ENCODE data around the gene CFAP58. TPM values are rescaled to one million over a fixed set of nuclear protein-coding genes. Genes with fewer than 3 reads are reported as not detected.
A peak's percentile ranks its signal among the peaks of the same experiment; 100 is the strongest.

Gene CFAP58
- total and polyA plus RNA-seq, 4 donors = 0.01 to 0.09 (median 0.08) TPM; not detected in 1

DNA sequence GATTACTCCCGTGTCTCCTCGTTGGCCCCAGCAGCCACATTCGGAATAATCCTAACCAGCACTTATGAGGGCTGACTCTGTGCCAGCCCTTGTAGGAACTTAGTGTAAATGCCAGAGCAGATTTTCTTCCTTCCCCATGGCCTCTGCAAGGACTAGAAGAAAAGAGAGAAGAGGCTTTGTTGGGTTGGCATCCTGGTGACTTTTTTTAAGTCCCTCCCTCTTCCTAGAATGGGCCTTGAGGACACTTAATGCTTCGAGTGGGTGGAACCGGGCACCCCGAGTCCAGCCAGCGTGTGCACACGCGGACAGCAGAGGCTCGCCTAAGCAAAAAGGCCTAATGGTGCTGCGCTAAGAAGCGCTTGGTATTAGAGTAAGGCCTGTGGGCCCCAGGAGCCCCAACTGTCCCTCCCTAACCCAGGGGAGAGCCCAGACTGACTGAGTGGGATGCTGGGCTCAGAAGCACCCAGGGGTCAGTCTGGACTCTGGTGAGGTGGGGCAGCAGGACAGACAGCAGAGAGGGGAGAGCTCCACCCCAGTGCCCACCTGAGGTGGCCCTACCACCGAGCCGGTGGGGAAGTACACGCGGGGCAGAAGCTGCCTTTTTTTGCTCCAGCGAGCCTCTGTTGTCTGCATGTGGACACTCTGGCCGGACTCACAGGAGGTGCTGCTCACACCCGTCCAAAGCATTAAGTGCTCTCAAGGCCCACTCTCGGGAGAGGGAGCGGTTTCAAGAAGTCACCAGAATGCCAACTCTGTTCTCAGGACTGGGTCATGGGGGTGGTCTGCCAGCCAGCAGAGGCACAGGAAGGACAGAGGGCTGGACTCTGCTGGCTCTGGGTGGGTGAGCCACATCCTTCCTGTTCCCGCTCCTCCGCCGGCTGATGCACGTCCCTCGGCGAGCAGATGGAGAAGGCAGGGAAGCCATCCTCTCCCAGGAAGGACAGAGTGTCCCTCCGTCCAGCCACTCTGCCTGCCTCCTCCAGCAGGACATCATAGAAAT lies 27.9 kb upstream of the CFAP58 start:
- no peaks in the 10 kb centered on the region for H3K27me3 ChIP-seq (ENCODE audit: control insufficient read depth in 4 of 4, insufficient read depth in 4 of 4, low read length in 3 of 4)
- H3K4me3 ChIP-seq (ENCODE audit: low read depth in 1 of 3, low read length in 3 of 3) = no peak overlapping the region
- peak overlapping the region; percentile 21 to 68 for H3K27ac ChIP-seq (ENCODE audit: low read depth in 1 of 2, low read length in 2 of 2)
- TF ChIP-seq NR2F2 (IDR thresholded peaks at IDR 0.05) (peak; percentile 46), HNF4A (conservative IDR thresholded peaks at IDR 0.05) (no peak)
- H3K9ac ChIP-seq (ENCODE audit: low read depth in 1 of 2, low read length in 2 of 2) = no peak overlapping the region
- peaks cover 2 to 32% (median 13%) of the 10 kb centered on the region in 4 donors for H3K4me1 ChIP-seq (ENCODE audit: control insufficient read depth in 4 of 4, insufficient read depth in 4 of 4, low read length in 3 of 4)
- 77% methylated on average over 28 of the region's 28 CpGs for WGBS
- no peak for DNase-seq (ENCODE audit: low spot score)
- no peaks in the 10 kb centered on the region for H3K36me3 ChIP-seq (ENCODE audit: control insufficient read depth in 4 of 4, insufficient read depth in 3 of 4, low read depth in 1 of 4, low read length in 3 of 4)
- H3K9me3 ChIP-seq (ENCODE audit: control insufficient read depth in 4 of 4, low read length in 3 of 4) = no peaks in the 10 kb centered on the region

DNA sequence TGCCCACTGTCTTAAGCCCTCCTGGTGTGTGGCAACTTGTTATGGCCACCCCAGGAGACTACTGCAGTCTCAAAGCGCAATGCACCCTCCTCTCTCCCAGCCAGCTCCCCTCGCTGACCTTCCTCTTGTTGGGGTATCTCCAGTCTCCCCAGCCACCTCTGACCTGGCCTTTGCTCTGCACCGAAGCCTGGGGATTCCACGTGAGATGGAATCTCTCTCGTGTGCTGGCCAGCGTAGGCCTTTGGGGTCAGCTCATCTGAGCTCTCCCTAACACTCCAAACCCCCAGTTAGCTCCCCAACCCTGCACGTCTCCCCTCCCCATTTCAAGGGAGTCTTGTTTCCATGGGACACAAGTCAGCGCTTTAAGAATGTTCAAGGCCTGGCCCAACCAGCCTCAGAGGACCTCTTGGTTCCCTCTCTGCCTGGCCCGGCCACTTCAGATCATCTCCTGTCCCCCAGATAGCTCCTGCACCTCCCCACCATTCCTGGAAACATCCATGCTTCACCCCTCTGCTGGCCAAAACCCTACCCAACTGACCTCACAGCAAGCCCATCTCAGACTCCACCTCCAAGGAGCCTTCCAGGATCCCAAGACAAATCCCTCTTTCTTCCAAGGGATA lies 26.5 kb upstream of the CFAP58 start:
- Histone ChIP-seq H3K9ac (ENCODE audit: low read depth in 1 of 2, low read length in 2 of 2) (no peak overlapping the region), H3K9me3 (ENCODE audit: control insufficient read depth in 4 of 4, low read length in 3 of 4) (no peaks in the 10 kb centered on the region), H3K4me3 (ENCODE audit: low read depth in 1 of 3, low read length in 3 of 3) (no peak overlapping the region), H3K27me3 (ENCODE audit: control insufficient read depth in 4 of 4, insufficient read depth in 4 of 4, low read length in 3 of 4) (no peaks in the 10 kb centered on the region), H3K36me3 (ENCODE audit: control insufficient read depth in 4 of 4, insufficient read depth in 3 of 4, low read depth in 1 of 4, low read length in 3 of 4) (no peaks in the 10 kb centered on the region), H3K27ac (ENCODE audit: low read depth in 1 of 2, low read length in 2 of 2) (peak overlapping the region in 1 of 2 donors; percentile 32), H3K4me1 (ENCODE audit: control insufficient read depth in 4 of 4, insufficient read depth in 4 of 4, low read length in 3 of 4) (peaks cover 2 to 31% (median 15%) of the 10 kb centered on the region in 4 donors)
- no peak for DNase-seq (ENCODE audit: low spot score)
- TF ChIP-seq EGR1 (IDR thresholded peaks at IDR 0.05; ENCODE audit: low read depth in 2 of 2) (no peak), FOXA1 (IDR thresholded peaks at IDR 0.05) (no peak), RAD21 (IDR thresholded peaks at IDR 0.05) (no peak), NR2F2 (IDR thresholded peaks at IDR 0.05) (no peak), GABPA (IDR thresholded peaks at IDR 0.05 in 1 of 2, conservative IDR thresholded peaks at IDR 0.05 in 1 of 2) (no peak), JUND (IDR thresholded peaks at IDR 0.05) (no peak), RXRA (IDR thresholded peaks at IDR 0.05) (no peak), TAF1 (conservative IDR thresholded peaks at IDR 0.05) (no peak), HNF4A (conservative IDR thresholded peaks at IDR 0.05) (no peak), SP1 (IDR thresholded peaks at IDR 0.05) (no peak)
- TF ChIP-seq, protein P1, sequence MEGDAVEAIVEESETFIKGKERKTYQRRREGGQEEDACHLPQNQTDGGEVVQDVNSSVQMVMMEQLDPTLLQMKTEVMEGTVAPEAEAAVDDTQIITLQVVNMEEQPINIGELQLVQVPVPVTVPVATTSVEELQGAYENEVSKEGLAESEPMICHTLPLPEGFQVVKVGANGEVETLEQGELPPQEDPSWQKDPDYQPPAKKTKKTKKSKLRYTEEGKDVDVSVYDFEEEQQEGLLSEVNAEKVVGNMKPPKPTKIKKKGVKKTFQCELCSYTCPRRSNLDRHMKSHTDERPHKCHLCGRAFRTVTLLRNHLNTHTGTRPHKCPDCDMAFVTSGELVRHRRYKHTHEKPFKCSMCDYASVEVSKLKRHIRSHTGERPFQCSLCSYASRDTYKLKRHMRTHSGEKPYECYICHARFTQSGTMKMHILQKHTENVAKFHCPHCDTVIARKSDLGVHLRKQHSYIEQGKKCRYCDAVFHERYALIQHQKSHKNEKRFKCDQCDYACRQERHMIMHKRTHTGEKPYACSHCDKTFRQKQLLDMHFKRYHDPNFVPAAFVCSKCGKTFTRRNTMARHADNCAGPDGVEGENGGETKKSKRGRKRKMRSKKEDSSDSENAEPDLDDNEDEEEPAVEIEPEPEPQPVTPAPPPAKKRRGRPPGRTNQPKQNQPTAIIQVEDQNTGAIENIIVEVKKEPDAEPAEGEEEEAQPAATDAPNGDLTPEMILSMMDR (IDR thresholded peaks at IDR 0.05; ENCODE audit: low read depth, low read length, missing input control) = no peak
- TF ChIP-seq, protein P2, sequence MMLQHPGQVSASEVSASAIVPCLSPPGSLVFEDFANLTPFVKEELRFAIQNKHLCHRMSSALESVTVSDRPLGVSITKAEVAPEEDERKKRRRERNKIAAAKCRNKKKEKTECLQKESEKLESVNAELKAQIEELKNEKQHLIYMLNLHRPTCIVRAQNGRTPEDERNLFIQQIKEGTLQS (IDR thresholded peaks at IDR 0.05) = no peak
- TF ChIP-seq, protein P3, sequence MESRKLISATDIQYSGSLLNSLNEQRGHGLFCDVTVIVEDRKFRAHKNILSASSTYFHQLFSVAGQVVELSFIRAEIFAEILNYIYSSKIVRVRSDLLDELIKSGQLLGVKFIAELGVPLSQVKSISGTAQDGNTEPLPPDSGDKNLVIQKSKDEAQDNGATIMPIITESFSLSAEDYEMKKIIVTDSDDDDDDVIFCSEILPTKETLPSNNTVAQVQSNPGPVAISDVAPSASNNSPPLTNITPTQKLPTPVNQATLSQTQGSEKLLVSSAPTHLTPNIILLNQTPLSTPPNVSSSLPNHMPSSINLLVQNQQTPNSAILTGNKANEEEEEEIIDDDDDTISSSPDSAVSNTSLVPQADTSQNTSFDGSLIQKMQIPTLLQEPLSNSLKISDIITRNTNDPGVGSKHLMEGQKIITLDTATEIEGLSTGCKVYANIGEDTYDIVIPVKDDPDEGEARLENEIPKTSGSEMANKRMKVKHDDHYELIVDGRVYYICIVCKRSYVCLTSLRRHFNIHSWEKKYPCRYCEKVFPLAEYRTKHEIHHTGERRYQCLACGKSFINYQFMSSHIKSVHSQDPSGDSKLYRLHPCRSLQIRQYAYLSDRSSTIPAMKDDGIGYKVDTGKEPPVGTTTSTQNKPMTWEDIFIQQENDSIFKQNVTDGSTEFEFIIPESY (IDR thresholded peaks at IDR 0.05) = no peak
- TF ChIP-seq, protein P4, sequence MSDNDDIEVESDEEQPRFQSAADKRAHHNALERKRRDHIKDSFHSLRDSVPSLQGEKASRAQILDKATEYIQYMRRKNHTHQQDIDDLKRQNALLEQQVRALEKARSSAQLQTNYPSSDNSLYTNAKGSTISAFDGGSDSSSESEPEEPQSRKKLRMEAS (IDR thresholded peaks at IDR 0.05) = no peak
- 91% methylated on average over 9 of the region's 9 CpGs for WGBS

Measured in liver (tissue), 9 donors.